GM18868 (cell line): ENCODE results near the gene GTF2IRD1.
"Not testable (repeated sequence)": the region's sequence is repeated elsewhere in the genome, so short reads cannot be mapped to it uniquely, and the experiment has no call there.

Experiments used
- ATAC-seq: cut with Tn5 transposase; IDR thresholded peaks from one replicate; pipeline ENCODE4 v1.9.1; 2021; ENCODE audit warnings: mild to moderate bottlenecking, moderate library complexity; ENCODE audit not compliant: unreplicated experiment

Gene GTF2IRD1

GRCh38 chr7:74511345-74511744, 57.6 kb downstream of the GTF2IRD1 start:
- ATAC-seq = no peak

GRCh38 chr7:74512762-74513161, 59.1 kb downstream of the GTF2IRD1 start:
- ATAC-seq = no peak

GRCh38 chr7:74514131-74514591, 60.5 kb downstream of the GTF2IRD1 start:
- no peak for ATAC-seq

GRCh38 chr7:74515276-74515675, 61.6 kb downstream of the GTF2IRD1 start:
- no peak for ATAC-seq

- no peak for ATAC-seq
These were observed 62.5 kb downstream of the GTF2IRD1 start for GRCh38 chr7:74516214-74516613.

GRCh38 chr7:74518041-74518440, 64.3 kb downstream of the GTF2IRD1 start:
- no peak for ATAC-seq

- ATAC-seq = no peak
These were observed 64.9 kb downstream of the GTF2IRD1 start for GRCh38 chr7:74518654-74519053.

GRCh38 chr7:74519395-74519794, 65.7 kb downstream of the GTF2IRD1 start:
- ATAC-seq = no peak

- ATAC-seq = no peak
These were observed 68.1 kb downstream of the GTF2IRD1 start for GRCh38 chr7:74521855-74522254.

GRCh38 chr7:74522281-74522905, 68.7 kb downstream of the GTF2IRD1 start:
- ATAC-seq = no peak

GRCh38 chr7:74523015-74523414, 69.3 kb downstream of the GTF2IRD1 start:
- no peak for ATAC-seq

- ATAC-seq = no peak
These were observed 71.4 kb downstream of the GTF2IRD1 start for GRCh38 chr7:74525140-74525539.

GRCh38 chr7:74525881-74526280, 72.2 kb downstream of the GTF2IRD1 start:
- ATAC-seq = no peak

GRCh38 chr7:74526780-74527179, 73.1 kb downstream of the GTF2IRD1 start:
- ATAC-seq = no peak

- ATAC-seq = no peak
These were observed 74.1 kb downstream of the GTF2IRD1 start for GRCh38 chr7:74527842-74528241.

GRCh38 chr7:74528773-74529172, 75.1 kb downstream of the GTF2IRD1 start:
- not testable (repeated sequence) for ATAC-seq

GRCh38 chr7:74535951-74536356, 82.2 kb downstream of the GTF2IRD1 start:
- no peak for ATAC-seq

GRCh38 chr7:74541937-74542336, 88.2 kb downstream of the GTF2IRD1 start:
- not testable (repeated sequence) for ATAC-seq

GRCh38 chr7:74542558-74543117, 88.9 kb downstream of the GTF2IRD1 start:
- ATAC-seq = no peak

GRCh38 chr7:74544706-74545469, 91.2 kb downstream of the GTF2IRD1 start:
- no peak for ATAC-seq

GRCh38 chr7:74545921-74546320, 92.2 kb downstream of the GTF2IRD1 start:
- ATAC-seq = no peak

- peak; percentile 64 for ATAC-seq
These were observed 99.9 kb downstream of the GTF2IRD1 start for GRCh38 chr7:74553596-74554012.
